A204.1 (cell line): ENCODE results near the gene INTS6.

Source experiments
- FAIRE-seq: peaks from 2 replicates; lab custom pipeline; 2012; peaks lifted over from hg19 to GRCh38; lab: Jason Lieb, UNC

INTS6 gene

GRCh38 chr13:51456510-51456909 lies 3.7 kb upstream of the INTS6 start:
- FAIRE-seq, result no peak

- FAIRE-seq, result no peak
These were observed 2.7 kb upstream of the INTS6 start for GRCh38 chr13:51455532-51455931.

- no peak for FAIRE-seq
These were observed 1.3 kb upstream of the INTS6 start for GRCh38 chr13:51453959-51454703.

- FAIRE-seq, result no peak
These were observed 547 bp upstream of the INTS6 start for GRCh38 chr13:51453207-51453958.

GRCh38 chr13:51451467-51452360 lies 1.1 kb downstream of the INTS6 start:
- FAIRE-seq, result no peak

GRCh38 chr13:51451134-51451466 lies 1.7 kb downstream of the INTS6 start:
- FAIRE-seq, result no peak

- FAIRE-seq, result no peak
These were observed 3.8 kb downstream of the INTS6 start for GRCh38 chr13:51449018-51449417.

GRCh38 chr13:51444922-51445321 lies 7.9 kb downstream of the INTS6 start:
- peak; percentile 86 for FAIRE-seq

- no peak for FAIRE-seq
These were observed 12.5 kb downstream of the INTS6 start for GRCh38 chr13:51440381-51440780.

GRCh38 chr13:51437550-51438127 lies 15.2 kb downstream of the INTS6 start:
- no peak for FAIRE-seq

GRCh38 chr13:51435002-51435578 lies 17.7 kb downstream of the INTS6 start:
- peak; percentile 98 for FAIRE-seq

- FAIRE-seq, result no peak
These were observed 20.3 kb downstream of the INTS6 start for GRCh38 chr13:51432576-51432975.

GRCh38 chr13:51426982-51427381 lies 25.9 kb downstream of the INTS6 start:
- FAIRE-seq, result no peak

- no peak for FAIRE-seq
These were observed 27.3 kb downstream of the INTS6 start for GRCh38 chr13:51425410-51426042.

GRCh38 chr13:51423766-51424165 lies 29.1 kb downstream of the INTS6 start:
- no peak for FAIRE-seq

- FAIRE-seq, result no peak
These were observed 30.4 kb downstream of the INTS6 start for GRCh38 chr13:51422484-51422883.

- no peak for FAIRE-seq
These were observed 31.9 kb downstream of the INTS6 start for GRCh38 chr13:51420681-51421490.

- FAIRE-seq, result no peak
These were observed 33.7 kb downstream of the INTS6 start for GRCh38 chr13:51419001-51419636.

GRCh38 chr13:51417716-51418115 lies 35.1 kb downstream of the INTS6 start:
- FAIRE-seq, result no peak

GRCh38 chr13:51416107-51416506 lies 36.7 kb downstream of the INTS6 start:
- no peak for FAIRE-seq
